GM18511 (cell line): Measurements from ENCODE around the gene ANKRD33.

ENCODE experiments used
- ATAC-seq: cut with Tn5 transposase; IDR thresholded peaks from one replicate; pipeline ENCODE4 v1.9.1; 2021; ENCODE audit warnings: mild to moderate bottlenecking, moderate library complexity; ENCODE audit not compliant: unreplicated experiment

ANKRD33 gene

DNA sequence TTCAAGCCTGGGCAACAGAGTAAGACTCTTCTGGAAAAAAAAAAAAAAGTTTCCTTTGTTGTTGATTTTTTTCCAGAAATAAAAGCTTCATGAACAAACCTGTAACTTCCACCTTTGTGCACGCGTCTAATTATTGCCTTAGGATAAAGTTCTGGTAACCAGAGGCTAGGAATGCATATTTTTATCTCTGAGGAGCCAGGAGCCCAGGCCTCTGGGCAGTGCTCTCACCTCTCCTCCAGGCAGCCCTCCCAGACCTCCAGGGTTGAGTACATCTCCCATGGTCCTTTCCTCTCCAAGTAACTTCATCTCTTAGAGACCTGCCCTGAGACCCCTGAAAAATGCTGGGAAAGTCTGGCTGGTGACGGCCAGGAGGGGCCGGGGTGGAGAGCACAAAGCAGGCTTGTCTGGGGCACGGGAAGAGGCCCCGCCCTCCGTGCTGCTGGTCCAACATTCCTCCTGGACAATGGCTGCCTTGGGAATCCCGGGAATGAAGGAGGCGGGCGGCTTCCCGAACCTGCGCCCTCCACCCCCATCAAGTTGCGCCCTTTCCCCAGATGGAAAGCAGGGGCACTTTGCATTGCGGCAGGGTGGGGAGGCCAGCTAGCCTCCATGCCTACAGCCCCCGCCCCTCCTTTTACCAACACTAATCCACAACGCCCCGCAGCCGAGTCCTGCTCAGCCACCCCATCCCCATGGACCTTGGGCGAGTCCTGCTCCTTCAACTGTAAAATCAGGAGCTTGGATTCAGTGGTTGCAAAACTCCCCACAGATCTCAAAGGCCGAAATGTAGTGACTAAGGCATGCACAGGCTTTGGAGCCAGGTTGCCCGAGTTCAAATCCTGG, 32.1 kb upstream of the ANKRD33 start:
- ATAC-seq = no peak

DNA sequence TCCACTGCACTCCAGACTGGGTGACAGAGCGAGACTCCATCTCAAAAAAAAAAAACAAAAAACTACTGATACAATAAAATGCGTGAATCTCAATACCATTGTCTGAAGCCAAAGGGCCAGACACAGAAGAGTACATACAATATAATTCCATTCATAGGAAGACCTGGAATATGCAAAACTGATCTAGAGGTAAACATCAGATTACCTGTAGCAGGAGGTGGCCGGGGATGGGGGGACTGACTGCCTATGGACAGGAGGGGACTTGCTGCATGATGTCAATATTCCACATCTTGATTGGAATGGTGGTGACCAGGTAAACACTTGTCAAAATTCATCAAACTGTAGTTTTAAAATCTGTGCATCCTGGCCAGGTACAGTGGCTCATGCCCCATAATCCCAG, 26.9 kb upstream of the ANKRD33 start:
- ATAC-seq = no peak

DNA sequence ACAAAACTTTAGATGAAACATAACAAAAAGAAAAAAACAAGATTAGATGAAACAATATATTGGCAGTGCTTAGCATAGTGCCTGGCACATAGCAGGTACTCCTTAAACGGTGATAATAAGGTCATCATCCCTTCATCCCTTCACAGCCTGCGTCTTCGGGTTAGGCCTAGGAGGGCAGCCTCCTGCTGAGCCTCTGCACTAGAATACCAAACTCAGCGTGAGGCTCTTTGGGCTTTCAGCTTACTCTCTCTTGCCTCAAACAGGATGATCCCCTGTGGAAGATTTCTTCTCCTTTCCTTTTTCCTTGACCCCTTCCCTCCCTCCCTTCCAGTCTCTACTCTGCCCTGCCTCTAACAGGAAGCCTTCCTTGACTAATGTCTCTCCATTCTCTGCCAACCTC, 25.0 kb upstream of the ANKRD33 start:
- no peak for ATAC-seq

DNA sequence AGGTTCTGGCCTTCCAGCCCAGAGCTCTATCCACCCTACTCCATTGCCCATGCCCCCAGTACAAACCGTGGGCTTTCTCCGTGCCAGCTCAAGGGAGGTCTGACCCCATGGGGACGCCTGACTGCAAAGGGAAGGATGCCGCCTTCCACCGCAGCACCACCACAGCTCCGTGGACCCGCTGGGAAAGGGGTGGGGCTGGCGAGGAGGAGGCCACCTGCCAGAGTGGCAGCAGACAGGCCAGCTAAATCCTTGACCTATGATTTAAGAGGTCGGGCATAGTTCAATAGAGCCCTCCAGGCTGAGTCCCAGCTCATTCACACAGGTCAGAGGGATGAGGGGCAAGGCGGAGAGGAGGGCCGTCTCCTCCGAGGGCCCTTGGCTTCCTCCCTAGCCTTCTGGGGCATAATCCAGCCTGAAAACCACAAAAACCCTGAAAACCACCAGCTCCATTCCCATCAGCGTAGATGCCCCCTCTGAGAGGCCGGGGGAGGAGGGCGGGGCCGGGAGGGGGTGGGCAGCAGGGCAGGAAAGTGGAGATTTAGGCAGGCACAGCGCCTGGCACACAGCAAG, 24.5 kb upstream of the ANKRD33 start:
- ATAC-seq = no peak

DNA sequence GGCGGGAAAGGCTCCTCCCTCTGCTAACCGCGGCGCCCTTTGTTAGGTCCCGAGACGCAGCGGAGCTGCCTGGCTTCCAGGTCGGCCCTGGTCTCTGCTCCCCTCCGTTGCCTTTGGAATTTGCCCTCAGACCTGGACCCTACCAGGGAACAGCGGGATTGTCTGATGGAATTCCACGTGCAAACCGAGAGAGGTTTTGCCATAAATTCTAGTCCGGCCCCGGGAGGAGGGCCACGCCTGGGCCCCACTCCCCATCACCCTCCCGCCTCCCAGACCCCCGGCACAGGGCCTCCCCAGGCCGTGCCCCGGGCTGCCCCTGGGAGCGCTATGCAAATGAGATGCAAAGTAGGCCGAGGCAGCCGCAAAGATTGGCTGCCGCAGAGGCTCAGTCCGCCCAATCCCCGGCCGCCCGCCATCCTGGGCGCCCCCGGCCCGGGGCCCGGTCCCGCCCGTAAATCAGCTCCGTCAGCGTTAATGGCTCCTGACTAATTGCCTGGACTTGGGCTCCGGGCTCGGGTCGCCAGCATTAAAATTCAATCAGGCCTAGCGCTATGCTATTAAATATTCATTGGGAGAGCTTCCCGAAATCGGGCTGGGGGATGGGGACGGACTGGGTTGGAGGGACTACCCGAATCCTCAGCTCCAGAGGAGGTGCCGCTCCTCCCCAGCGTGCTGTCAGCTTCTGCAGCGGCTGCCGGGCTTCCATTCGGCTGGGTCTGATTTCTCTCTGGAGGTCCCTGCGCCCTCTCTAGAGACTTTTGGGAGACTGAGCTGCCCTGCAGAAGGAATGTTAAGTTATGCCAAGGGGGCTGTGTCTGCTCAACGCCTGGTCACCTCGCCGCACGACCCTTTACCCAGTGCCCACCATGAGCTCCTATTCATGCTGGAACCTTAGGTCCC, 23.7 kb upstream of the ANKRD33 start:
- no peak for ATAC-seq

DNA sequence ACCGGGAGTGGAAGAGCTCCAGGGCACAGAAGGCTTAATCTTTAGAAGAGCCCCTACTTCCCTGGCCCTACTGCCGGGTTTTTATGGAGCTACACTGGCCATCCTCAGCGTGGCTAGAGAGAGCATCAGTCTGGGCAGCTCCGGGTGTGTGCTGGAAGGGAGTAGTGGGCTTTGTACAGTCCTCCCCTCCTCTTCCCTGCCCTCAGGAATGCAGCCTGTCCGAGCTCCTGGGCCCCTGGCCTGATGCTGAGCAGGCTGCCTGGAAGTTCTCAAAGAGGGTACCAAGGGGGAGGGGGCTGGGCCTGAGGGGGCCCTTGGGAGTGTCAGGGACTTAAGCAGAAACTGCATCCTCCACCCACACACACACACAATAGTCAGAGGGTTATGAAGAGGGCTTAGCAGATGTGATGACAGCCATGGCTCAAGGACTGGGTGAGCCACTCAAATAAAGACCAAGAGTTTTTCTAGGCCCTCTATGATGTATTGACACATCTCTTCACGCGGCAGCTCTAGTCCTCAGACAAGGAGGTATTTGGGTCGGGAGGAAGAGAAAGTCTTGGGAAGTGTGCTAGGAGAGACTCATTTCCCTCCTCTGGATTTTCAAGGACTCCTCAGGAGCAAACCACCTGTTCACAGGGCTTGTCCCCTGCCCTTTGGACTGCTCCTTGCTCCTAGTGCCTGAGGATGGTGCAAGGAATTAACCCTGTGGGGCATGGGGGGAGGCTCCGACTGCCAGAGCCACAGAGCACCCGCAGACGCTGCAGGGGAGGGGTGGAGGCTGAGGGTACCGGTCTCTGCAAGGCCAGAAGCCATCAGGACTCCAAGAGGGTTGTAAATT, 22.9 kb upstream of the ANKRD33 start:
- no peak for ATAC-seq

DNA sequence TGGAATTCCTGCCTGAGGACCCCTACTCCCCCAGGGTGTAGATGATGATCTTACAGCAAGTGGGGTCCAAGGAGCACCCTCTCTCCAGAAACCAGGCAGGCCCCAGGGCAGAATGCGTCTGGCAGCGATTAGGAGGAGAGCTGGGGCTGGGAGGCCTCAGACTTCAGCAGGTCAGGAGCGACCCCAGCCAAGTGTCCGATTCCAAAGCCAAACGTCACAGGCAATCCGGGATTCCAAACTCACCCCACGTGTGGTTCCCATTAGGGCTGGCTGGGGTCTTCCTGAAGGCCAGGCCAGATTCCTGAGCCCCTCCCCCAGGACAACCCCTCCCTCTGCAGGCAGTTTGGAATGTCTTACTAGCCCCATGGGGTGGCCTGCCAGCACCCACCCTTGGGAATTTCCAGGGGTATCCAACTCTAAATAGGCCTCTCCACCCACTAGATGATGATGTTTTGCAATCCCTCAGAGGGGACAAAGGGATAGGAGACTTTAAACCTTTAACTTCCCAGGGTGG, 22.1 kb upstream of the ANKRD33 start:
- ATAC-seq = no peak

DNA sequence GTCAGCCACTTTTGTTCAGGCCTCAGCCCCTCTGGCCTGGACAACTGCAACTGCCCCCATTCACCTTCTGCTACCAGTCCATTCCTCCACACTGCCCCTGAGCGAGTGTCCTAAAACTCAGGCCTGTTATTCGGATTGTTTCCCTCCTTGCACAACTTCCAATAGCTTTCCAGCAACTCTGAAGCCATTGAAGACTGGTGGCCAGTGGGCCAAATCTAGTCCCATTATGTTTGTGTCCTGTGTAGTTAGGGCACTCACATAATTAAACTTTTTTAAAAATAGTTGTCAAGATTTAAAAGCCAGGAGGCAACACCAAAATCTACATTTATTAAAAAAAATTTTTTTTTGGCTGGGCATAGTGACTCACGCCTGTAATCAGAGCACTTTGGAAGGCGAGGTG, 21.6 kb upstream of the ANKRD33 start:
- no peak for ATAC-seq

DNA sequence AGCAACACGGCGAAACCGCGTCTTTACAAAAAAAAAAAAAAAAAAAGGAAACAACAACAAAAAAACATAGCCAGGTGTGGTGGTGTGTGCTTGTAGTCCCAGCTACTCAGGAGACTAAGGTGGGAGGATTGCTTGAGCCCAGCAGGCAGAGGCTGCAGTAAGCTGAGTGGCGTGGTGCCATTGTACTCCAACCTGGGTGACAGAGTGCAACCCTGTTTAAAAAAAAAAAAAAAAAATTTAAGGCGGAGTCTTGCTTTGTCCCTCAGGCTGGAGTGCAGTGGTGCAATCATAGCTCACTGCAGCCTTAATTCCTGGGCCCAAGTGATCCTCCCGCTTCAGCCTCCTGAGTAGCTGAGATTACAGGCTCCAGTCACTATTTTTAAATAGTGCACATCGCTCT, 21.1 kb upstream of the ANKRD33 start:
- no peak for ATAC-seq

DNA sequence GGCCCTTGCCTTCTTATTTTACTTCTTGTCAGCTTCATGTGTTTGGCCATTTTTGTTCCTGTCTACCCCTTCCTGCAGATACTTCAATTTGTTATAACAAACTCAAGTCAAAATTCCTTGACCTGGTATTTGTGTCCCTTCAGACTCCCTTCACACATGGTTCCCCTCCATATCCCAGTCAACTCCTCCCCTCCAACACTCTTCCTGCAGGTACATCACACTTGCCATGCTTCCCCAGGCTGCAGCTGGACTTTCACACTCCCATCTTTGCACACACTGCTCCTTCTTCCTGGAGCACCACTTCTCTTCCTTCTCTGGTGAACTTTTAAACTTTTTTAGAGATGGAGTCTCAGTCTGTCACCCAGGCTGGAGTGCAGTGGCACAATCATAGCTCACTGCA, 20.5 kb upstream of the ANKRD33 start:
- ATAC-seq = no peak

DNA sequence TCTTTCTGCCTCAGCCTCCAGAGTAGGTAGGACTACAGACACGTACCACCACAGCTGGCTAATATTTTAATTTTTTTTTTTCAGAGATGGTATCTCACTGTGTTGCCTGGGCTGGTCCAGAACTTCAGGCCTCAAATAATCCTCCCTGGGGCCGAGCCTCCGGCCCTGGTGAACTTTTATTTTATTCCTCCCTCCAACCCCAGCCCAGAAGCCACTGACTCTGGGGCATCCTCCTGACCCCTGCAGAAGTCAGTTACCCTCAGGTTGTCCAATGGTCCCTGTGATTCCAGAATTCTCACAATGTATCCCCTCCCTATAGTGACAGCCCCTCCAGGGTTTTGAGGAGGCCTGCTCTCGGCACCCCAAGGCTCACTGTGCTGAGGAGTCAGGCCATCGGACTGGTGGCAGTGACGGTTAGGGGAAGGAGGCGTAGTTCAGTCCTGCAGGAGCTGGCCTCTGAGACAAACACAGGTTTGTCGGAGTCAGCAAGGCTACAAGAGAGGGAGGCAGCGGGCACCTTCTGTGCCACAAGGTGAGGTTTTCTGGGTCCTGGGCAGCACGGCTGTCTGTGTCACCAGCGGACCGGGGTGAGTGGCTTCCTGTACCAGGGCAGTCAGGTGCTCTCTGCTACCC, 20.0 kb upstream of the ANKRD33 start:
- no peak for ATAC-seq

DNA sequence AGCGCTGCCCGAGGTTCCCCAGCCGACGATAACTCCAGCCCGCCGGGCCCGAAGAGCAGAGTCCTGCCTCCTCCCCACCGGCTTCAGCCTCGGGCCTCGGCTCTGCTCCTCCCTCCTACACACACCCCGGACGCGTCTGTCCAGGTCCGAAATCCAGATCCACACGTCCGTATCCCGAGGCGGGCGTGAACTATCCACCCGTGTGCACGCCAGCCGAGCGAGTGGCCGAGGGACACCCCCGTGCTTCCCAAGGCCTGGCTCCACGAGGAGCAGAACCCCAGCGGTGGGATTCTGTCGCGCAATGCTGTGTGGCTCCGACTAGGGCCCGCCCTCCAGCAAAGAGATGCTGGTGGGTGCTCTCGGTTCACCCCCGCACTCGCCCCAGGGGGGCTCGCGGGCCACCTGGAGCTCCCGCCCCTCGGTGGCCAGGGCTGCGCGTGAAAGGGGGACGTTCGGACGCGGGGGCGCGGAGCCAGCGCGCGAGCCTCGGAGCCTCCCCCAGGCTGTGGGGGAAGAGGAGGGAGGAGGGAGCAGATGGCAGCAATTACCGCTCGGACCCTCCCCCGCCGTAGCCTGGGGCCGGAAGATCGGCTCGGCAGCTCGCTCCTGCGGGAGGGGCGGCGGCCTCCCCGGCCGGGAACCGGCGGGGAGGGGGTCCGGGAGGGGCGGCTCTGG, 18.9 kb upstream of the ANKRD33 start:
- ATAC-seq = no peak

DNA sequence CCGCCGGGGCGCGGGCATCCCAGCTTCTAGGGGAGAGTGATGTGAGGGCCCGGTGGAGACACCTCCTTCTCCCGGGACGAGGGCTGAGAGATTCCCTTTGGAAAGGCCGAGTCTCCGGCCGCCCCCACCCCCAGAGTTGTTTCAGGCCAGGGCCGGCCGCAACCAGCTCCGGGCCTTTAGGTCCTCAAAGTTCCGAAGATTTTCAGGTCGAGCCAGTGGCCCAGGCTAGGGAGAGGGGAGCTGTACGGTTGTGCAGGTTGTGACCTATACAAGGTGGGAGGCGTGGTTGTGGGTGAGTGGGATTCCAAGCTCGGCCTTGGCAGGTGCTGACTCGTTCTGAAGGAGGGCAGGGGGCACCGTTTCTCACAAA, 18.4 kb upstream of the ANKRD33 start:
- no peak for ATAC-seq

DNA sequence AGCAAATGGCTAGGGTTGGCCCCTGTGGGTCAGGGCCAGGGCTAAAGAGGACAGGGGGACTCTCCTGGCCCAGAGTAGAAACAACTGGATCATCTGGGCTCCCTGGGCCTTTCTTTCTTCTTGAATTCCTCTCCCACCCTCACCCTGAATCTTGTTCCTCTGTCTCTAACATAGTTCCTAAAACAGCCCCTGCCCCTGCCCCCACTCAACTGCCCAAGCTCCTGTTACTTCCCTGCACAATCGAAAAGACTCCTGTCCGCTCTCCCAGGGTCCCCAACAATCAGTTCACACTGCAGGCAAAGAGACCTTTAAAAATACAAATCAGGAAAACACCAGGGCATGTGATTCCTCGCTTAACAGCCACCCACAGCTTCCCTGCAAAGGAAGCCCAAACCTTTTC, 18.0 kb upstream of the ANKRD33 start:
- no peak for ATAC-seq

DNA sequence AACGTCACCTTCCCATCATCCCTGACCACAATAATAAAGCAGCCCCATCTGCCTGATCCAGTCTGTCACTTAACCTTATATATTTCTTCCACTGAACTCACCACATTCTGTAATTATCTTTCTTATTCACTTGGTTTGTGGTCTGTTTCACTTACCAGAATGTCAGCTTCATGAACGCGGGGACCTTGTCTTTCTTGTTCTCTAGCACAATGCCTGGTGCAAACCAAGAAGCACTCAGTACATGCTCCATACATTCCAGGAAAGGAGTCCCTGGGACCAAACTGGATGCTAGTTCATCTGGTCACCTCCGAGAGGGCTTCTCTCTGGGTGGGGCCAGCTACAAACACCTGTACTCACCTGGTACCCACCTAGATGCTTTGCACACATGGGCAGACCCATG, 17.4 kb upstream of the ANKRD33 start:
- ATAC-seq = no peak

DNA sequence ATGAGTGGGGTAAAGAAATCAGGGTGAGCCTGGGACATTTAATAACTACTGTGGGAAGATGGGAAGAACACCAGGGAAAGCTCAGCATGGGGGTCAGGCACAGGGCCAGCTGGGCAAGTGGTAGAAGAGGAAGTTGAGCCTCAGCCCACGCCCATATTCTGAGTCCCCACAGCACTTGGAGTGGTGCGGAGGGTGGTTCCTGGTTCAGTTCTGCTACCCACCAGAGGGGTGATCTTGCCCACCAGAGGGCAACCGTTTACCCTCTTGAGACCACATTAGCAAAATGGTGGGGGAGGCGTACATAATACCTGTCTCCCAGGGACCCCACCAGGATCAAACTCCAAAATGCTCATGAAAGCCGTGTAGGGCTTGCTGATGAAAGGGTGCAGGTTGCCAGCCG, 16.8 kb upstream of the ANKRD33 start:
- ATAC-seq = no peak

DNA sequence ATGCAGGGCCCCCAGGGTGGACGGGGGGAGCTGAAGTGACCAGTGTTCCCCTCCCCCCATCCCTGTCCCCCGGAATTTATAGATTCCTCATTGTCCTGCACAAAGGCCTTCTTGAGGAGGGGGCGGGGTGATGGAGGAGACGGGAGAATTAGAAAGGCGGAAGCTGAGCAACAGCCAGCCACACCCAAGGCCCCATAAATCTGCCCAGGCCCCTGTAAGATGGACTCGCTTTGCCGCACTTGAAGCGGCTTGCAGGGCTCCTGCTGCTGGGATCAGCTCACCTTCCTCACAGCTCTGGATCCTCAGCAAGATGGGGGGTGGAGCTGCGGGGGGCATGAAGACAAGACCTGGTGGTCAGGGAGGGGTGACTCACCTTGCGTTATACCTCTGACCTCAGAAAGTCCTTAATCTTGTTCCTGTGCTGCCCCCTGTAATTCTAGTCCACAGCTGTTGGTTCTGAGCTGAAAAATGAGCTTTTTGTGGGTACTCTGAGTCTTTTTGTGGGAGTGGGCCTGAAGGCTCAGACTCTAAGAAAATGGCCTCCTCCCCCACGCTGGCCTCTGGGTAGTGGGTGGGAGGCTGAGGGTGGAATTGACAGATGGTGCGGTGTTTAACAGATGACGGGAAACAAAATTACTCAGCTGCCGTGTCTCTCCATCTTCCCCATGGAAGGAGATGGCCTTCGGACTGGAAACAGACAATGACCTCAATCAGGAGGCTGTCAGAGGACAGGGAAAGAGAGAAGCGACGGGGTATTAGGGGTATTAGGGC, 15.8 kb upstream of the ANKRD33 start:
- ATAC-seq = no peak

DNA sequence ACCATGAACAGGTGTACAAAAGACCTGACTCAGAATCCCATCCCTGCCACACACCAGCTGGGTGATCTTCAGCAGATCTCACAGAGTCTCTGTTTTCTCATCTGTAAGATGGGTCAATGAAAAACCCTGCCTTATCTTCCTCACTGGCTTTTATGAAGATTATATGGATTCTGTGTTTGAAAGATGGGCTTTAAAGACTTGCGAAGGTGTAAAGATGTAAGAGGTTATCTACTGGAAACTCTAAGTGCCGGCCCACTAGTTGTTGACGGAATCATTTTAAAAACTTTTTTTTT, 15.3 kb upstream of the ANKRD33 start:
- ATAC-seq = no peak
